SU-DHL-6 (cell line): ENCODE measurements around the gene RGS7.

ENCODE experiments used
- EZH2phosphoT487 ChIP-seq: fragments of 200-600 bp; sonication (generic), shearing (Covaris generic); conservative IDR thresholded peaks from 2 replicates; pipeline ENCODE4 v1.6.1; 2018; ENCODE audit warnings: mild to moderate bottlenecking, antibody characterized with exemption, low read length, moderate library complexity, mixed read lengths
- TF ChIP-seq, protein P1 (sequence below): fragments of 200-600 bp; sonication (generic); IDR thresholded peaks from one replicate; pipeline ENCODE4 v1.5.1; 2017; ENCODE audit warnings: antibody characterized with exemption, mild to moderate bottlenecking, low read length, moderate library complexity; ENCODE audit not compliant: insufficient read depth, poor library complexity, severe bottlenecking

GRCh38 chr1:241167121-241167630, 189.8 kb downstream of the RGS7 start:
- TF ChIP-seq, protein P1, sequence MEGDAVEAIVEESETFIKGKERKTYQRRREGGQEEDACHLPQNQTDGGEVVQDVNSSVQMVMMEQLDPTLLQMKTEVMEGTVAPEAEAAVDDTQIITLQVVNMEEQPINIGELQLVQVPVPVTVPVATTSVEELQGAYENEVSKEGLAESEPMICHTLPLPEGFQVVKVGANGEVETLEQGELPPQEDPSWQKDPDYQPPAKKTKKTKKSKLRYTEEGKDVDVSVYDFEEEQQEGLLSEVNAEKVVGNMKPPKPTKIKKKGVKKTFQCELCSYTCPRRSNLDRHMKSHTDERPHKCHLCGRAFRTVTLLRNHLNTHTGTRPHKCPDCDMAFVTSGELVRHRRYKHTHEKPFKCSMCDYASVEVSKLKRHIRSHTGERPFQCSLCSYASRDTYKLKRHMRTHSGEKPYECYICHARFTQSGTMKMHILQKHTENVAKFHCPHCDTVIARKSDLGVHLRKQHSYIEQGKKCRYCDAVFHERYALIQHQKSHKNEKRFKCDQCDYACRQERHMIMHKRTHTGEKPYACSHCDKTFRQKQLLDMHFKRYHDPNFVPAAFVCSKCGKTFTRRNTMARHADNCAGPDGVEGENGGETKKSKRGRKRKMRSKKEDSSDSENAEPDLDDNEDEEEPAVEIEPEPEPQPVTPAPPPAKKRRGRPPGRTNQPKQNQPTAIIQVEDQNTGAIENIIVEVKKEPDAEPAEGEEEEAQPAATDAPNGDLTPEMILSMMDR: no peak
- TF ChIP-seq EZH2phosphoT487: no peak
